HG03175 (cell line): ENCODE measurements around the gene CREBZF.
A peak's percentile ranks its signal among the peaks of the same experiment; 100 is the strongest.

Experiments
- ATAC-seq: cut with Tn5 transposase; IDR thresholded peaks from one replicate; pipeline ENCODE4 v1.9.1; 2021; ENCODE audit warnings: mild to moderate bottlenecking, moderate library complexity; ENCODE audit not compliant: unreplicated experiment

Gene CREBZF, protein sequence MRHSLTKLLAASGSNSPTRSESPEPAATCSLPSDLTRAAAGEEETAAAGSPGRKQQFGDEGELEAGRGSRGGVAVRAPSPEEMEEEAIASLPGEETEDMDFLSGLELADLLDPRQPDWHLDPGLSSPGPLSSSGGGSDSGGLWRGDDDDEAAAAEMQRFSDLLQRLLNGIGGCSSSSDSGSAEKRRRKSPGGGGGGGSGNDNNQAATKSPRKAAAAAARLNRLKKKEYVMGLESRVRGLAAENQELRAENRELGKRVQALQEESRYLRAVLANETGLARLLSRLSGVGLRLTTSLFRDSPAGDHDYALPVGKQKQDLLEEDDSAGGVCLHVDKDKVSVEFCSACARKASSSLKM

DNA sequence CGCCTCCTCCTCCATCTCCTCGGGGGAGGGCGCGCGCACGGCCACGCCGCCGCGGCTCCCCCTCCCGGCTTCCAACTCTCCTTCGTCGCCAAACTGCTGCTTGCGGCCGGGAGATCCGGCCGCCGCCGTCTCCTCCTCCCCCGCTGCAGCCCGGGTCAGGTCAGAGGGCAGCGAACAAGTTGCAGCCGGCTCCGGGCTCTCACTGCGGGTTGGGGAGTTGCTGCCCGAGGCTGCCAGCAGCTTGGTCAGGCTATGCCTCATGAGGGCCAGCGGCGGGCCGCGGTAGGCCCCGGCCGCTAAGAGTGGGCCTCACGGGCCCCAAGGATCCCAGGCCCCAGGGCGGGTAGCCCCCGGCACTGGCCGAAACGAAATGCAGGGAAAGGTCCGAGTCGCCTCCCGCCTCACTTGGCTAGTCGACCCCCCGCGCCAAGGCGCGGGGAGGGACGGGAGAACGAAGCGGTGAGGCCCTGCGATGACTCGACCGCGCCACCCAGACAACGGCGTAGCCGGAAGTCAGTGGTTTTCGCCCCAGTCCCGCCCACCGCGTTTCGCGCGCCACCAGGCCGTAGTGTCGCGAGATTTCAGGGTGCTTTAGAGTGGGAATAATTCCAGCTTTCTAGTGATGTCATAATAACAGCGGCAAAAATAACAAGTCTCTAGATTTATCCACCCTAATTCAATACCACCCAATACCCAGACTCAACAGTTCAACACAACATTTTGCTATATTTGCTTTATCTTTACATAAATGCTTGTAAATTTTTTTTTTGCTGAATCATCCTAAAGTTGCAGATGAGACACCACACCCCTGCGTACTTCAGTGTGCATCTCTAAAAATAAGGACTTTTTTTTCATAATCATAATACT, at the start of gene CREBZF:
Gene CREBZF, minus strand, starts transcription at position 515 of the 867 bp plus-strand sequence. Its CDS starts 254 bp downstream, at position 261.
- peak; percentile 88 for ATAC-seq

DNA sequence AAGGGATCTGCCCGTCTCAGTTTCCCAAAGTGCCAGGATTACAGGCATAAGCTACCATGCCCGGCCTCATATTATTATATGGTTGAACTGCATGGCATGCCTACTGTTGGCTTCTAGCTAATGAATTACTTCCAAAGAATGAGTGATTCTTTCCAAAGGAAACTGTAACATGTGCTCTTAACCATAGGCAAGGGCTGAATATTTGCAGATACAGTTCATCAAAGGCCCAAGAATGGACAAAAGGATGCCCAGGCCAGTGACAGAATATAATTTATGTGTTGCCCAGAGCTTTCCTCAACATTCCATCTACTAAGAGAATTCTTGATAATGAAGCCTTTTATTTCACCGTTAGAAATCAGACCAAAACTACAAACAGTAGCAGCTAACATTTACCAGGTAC, 48.0 kb upstream of the CREBZF start:
- no peak for ATAC-seq

DNA sequence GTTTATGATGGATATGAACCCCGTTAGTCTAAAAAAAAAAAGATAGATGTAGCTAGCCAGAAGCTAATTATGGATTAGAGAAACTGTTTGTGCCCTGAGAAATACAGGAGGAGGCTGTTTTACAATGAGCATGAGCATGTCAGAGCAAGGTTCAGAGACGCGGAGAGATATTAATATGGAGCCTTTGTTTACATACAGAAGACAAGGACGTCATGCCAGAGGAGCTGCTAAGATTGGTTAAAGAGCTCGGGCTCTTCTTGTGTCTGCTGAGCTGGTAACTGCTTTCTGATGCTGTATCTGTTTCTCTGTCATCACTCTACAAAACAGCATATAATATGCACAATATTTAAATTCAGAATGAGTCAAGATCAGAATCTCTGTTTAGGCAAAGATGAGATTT, 46.0 kb upstream of the CREBZF start:
- ATAC-seq, result no peak

DNA sequence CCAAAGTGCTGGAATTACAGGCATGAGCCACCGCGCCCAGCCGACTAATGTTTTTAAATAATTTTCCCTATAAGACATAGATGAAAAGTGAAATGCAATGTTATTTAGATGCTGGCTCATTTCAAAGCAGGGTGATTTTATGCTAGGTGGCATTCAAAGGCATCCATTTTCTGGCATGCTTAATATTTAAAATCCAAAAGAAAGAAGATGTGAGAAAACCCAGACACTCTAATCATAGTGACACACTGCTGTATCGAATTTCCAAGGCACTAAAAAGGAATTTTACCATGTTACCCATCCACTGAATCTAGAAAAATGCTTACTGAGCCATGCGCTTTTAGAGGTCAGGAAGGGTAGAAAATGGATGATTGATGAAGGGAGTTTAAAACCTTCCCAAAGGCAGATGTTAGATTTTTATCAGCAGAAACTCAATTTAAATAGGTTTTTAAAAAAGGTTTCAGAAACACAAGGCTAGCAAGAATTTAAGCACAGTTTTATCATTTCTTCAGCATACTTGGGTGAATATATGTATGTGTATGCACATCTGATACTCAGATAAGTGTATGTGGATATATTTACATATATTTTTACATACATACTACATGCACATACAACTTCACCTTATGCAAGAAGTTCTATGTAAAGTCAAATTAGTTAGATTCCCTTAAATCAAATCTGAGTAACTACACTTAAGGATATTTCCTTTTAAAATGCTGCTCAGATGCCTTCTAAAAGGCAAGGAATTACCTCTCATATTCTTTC, 45.2 kb upstream of the CREBZF start:
- no peak for ATAC-seq

DNA sequence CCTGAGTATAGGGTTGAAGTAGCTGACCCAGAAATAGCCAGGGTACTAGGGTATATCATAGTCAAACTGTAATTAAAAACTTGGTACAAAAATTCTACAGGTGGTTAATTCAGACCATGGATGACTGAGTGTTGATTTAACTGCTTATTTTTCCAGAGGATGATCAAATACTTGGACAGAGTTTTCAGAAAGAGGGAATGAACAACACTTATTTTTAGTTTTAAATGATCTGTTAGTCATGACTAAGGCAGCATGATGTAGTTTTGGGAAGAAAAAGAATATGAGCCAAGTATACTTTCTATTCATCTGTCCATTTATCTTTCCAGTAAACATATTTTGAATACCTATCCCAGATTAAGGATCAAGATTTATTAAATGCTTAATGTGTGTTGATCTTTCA, 40.9 kb upstream of the CREBZF start:
- no peak for ATAC-seq

DNA sequence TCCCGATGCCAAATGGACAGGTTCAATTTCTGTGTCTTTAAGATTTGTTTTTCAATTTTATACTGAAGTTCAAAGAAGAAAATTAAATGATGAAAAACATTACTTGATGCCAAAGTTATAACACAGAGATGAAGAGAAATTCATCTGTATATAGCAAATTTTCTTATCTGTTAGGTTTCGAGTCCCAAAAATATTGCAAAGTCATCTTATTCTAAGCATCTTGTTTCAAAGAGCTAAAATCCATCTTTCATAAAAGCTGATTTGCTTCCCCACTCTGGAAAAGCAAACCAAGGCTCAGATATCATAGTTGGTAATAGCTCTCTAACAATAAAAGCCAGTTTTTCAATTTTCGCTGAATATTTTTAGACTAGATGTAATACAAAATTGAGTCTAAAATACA, 40.0 kb upstream of the CREBZF start:
- ATAC-seq, result no peak

DNA sequence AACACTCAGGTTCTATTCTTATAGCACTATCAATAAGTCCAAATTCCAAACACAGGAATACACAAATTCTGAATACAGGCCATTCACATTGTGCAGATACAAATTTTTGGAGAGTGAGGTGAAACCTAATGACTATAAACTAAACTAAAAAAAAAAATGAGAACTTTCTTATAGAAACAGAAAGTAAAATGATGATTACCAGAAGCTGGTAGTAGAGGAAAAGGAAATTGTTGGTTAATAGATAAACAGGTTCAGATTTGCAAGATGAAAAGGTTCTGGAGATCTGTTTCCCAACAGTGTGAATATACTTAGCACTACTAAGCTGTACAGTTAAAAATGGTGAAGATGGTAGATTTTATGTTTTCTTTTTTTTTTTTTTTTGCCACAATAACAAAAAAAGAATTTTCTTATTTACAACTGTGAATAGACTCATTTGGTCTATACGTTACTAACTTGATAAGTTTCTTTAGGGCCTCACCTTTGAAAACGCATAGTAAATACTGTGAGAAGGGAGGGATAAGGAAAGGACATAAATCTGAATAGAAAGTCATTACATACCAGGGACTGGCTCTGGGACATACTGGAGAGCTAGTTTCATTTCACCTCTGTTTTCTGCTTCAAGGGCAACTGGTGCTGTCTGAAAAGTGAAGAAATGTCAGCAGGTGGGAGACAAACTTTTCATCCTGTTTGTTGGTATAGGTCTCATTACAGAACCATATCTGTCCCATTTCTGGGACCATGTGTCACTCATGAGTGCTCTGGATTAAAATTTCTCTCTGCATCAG, 35.2 kb upstream of the CREBZF start:
- peak; percentile 88 for ATAC-seq

DNA sequence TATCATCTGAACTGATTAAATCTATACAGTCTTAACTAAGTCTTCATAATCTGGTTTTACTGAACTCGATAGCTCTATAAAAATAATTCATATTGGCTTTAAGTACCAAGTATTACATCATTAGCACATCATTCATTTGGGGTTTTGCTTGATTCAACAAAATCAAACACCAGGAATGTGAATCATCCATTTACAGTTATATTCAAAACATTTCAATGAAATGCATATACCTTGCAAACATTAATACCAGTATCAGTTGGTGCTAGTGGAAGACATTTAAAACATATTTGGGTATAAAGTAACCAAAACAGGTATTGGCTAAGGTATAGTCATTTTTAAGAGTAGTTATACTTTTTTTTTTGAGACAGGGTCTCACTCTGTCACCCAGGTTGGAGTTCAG, 33.3 kb upstream of the CREBZF start:
- ATAC-seq, result no peak

DNA sequence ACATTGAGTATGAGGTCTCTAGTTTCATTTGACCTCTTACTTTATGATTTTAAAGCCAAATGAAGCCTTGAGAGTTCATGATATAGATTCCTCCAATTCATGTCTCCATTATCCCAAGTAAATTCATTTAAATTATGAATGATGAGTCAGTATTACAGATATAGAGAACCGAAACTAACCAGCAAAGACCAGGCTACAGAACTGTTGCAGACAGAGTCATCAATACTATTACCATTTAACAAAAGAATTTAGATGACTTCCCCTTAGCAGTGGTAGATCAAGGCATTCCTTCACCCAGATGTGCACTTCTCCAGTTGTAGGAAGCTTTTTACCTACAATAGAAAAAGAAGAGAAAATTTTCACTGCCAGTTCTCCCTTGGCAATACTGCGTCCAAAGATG, 32.8 kb upstream of the CREBZF start:
- ATAC-seq, result no peak

DNA sequence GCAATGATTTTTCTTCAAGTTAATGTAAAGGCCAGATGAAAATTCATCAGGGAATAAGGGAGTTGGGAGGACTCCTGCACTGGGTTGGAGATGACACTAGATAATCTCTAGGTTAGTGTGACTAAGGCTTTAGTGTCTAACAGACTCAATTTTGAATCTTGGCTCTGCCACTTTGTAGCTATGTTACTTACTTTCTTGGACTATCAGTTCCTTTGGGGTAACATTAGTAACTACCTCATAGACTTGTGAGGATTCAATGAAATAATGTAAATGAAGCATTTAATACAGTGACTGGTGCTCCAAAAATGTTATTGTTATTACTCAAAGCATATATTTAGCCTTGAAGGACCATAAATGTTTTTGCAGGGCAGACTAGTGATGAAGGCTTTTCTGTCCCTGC, 30.6 kb upstream of the CREBZF start:
- no peak for ATAC-seq

DNA sequence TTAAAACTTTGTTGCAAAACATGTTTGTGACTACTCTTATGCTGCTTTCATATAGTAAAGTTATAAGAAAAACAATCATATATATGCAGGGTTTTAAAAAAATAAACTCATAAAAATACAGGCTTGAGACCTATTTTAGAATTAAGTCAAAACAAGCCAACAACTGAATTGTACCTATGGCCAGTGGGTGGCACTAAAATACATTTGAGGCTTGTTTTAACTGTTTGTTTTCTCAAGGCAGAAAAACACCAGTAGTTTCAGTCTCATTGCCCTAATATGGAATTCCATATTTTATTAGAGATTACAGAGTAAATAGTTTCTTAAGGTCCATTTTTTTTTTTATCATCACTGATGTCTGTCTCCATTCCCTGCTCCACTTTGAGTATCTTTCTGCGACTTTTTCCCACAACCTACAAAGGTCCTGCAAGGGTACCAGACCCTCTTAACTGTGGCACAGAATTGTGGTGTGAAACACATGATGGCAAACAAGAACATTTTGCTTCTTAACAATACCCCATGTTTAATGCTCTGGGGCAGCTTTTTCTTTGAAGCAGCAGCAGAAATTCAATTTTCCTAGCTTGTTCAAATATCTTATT, 29.6 kb upstream of the CREBZF start:
- ATAC-seq, result peak; percentile 65

DNA sequence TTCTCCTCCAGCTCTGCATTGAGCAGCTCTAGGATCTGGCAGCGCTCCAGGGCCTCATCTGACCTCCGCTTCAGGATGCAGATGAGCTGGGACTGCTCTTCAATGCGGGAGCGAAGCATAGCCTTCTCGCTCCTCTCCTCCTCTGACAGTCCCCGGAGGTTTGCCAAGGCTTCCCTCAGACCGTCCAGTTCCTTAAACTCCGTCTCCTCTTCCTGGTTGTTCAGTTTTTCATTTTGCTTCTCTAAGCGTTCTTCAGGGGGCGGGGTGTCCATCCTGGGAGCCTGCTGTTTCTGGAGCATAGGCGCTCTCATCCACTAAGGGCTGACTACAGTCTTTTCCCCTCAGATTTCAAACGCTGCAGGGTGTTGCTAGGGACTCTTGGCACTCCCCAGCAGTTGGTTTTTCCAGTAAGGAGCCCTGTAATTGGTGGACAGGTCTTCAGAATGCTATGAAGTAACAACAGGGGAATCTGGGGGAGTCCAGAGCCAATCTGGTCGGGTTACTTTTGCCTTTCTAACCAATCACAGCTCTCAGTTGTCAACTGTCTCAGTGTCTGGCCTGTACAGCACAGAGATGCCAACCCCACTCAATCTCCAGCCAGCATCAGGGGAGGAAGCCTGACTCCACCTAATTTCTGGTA, 21.0 kb upstream of the CREBZF start, which contains the start of gene CCDC89:
Gene CCDC89, minus strand, starts transcription at position 376 of the 640 bp plus-strand sequence. Its CDS starts 65 bp downstream, at position 311.
- no peak for ATAC-seq

DNA sequence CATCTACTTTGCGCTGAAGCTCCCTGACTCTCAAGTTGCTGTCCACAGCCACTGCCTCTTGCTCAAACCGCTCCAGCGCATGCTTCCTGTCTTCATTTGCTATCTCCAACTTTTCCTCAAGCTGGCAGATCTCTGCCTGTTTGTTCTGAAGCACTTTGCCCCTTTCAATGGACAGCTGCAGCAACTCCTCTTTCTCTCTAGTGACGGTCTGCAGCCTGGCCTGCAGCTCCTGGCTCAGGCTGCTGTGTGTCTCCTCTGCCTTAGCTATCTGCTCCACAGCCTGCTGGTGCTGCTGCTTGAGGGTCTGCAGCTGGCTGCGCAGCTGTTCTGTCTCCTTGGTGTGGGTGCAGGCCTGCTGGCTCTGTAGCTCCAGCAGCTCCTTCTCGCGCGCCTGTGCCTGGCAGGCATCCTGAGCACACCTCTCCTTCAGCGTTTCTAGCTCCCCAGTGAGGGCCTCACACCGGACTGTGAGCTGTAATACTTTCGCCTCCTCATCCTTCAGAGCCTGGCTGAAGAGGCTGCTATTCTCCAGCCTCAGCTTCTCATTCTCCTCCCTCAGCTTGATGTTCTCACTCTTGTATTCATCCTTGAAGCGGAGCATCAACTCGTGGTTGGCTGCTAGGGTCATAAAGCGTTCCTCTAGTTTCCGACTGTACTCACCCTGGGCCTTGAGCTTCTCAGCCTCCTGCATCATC, 20.3 kb upstream of the CREBZF start:
- ATAC-seq, result no peak

DNA sequence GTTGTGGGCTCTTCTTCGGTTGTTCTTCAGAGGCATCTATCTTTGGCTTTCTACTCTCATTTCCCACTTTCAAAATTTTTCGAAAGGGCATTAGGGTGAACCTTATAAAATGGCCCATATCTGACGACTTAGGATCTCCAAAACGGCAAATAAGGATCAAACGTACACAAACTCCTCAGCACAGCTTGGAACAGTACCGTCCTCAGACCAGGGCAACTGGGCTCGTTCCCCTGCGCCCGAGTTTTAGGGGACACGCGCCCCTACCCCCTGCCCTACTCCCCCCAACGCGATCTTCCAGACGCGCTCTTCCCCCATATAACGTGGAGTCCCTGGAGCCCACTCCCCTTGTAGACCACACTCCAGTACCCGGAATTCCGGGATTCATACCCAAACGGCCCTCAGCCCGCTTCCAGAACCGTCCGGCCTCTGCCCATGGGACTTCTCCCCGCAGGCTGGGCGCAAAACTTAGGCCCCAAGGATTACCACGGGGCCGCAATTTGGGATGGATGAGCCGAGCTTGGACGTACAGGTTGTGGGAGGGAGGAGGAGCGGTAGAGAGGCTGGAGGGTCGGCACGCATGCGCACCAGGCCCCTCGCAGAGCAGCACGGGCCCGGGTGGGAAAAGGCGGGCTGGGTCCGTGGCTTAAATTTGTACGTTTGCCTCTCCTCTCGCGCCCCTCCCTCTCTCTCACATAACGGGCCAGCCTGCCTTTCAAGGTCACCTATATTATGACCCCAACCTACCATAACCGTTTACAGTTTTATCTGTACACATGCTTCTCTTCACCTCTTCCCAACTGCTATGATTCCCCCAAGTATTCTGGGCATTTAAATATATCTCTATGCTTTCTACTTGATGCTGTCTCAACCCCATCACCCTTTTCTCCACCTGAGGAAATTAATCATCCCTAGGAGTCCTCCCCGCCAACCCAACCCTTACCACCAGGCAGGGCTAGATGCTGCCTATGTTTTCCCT, 17.7 kb upstream of the CREBZF start:
- peak; percentile 76 for ATAC-seq

DNA sequence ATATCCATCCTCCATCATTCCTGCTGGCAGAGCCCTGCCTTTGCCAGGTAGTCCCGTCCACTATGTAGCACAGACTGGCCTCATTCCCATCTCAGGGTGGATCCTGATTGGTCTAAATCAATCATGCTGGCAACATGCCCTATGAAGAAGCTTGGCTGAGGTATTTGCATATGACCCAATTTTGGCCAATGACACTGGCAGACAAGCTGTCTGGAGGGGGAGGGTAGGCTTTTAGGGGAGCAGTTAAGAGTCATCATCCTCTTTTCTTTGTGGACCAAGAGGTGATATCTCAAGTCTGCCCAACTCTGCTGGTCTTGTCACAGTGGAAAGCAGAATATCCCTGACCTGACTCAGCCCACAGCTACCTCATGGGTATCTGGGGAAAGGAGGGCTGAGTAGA, 16.0 kb upstream of the CREBZF start:
- ATAC-seq, result no peak

DNA sequence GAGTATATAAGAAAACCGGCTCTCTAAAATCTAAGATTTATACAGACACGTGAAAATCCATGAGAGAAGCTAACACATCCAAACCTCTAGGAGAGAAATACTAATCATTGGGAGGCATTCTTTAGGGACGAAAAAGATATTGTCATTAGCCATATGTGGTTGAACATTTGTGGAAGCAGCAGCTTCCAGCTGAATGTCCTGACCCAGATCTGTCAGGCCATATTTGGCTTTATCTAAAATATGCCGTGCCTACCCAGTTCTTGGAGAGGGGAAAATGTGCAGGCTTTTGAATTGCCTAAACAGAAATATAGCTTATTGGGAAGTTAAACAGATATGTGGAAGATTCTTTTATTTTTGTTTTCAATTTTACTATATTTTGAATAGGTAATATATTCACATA, 14.6 kb upstream of the CREBZF start:
- no peak for ATAC-seq

DNA sequence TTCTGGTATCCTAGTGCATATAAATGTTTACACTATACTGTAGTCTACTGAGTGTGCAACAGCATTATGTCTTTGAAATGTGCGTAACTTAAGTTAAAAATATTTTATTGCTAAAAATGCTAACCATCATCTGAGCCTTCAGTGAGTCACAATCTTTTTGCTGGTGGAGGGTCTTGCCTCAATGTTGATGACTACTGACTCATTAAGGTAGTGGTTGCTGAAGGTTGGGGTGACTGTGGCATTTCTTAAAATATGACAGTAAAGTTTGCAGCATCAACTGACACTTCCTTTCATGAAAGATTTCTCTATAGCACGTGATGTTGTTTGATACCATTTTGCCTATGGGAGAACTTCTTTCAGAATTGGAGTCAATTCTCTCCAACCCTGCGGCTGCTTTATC, 8.5 kb upstream of the CREBZF start:
- ATAC-seq, result no peak
